WI38 (cell line): ENCODE results near the gene HLA-DOB.
A peak's percentile ranks its signal among the peaks of the same experiment; 100 is the strongest.
"Not testable (repeated sequence)": the region's sequence is repeated elsewhere in the genome, so short reads cannot be mapped to it uniquely, and the experiment has no call there.

ENCODE experiments used
- H3K4me3 ChIP-seq: 2 replicates; pipeline ENCODE4 v1.5.1; 2011; ENCODE audit warnings: low read depth, mild to moderate bottlenecking, control low read depth, low read length
- CTCF ChIP-seq: IDR thresholded peaks from 2 replicates; pipeline ENCODE4 v1.5.1; 2012; ENCODE audit warnings: low read depth, mild to moderate bottlenecking, control low read depth, low read length

The HLA-DOB gene

GRCh38 chr6:32796848-32797776, 19.7 kb downstream of the HLA-DOB start:
- H3K4me3 ChIP-seq: peak overlapping the region; percentile 25; the same call in 1 of the 2 replicates
- peak; percentile 81 for TF ChIP-seq CTCF

GRCh38 chr6:32794510-32794909, 22.3 kb downstream of the HLA-DOB start:
- TF ChIP-seq CTCF: no peak
- no peak overlapping the region for H3K4me3 ChIP-seq

- no peak for TF ChIP-seq CTCF
- H3K4me3 ChIP-seq: no peak overlapping the region
These were observed 23.8 kb downstream of the HLA-DOB start for GRCh38 chr6:32792901-32793435.

DNA sequence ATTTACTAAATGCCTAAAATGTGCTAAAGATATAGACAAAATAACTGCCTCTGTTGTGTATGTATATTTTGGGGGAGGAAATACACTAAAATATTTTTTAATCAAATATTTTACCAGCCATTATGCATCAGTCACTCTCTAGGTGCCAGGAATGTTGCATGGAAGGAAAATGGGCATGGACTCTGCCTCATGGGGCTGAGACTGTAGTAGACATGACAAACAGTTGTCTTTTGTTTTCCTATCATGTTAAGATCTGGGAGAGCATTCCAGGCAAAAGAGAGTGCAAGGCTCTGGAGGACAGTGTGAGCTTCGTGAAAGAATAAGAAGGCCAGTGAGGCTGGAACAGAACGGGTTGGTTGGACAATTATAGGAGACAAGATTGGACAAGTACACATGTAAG, 26.5 kb downstream of the HLA-DOB start:
- TF ChIP-seq CTCF: no peak
- no peak overlapping the region for H3K4me3 ChIP-seq

GRCh38 chr6:32785781-32786533, 30.8 kb downstream of the HLA-DOB start:
- H3K4me3 ChIP-seq: no peak overlapping the region
- TF ChIP-seq CTCF: peak; percentile 50

GRCh38 chr6:32782923-32783322, 33.9 kb downstream of the HLA-DOB start:
- H3K4me3 ChIP-seq: not testable (repeated sequence)

DNA sequence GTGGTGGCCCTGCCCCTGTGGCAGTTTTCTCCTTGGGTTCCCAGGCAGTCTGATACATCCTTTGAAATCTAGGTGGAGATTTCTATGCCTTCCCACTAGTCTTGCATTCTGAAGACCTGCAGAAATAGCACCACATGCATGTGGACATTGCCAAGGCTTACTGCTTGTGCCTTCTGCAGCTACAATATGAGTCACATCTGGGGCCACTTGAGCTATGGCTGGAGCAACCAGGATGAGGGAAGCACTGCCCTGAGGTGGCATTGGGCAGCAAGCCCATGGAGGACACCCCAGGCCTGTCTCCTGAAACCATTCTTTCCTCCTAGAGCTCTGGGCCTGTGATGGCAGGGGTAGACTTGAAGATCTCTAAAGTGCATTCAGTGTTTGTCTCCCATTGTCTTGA, 37.8 kb downstream of the HLA-DOB start:
- no peak for TF ChIP-seq CTCF
- H3K4me3 ChIP-seq: no peak overlapping the region
